ENCODE measurements around the gene MPRIP.

The MPRIP gene

DNA sequence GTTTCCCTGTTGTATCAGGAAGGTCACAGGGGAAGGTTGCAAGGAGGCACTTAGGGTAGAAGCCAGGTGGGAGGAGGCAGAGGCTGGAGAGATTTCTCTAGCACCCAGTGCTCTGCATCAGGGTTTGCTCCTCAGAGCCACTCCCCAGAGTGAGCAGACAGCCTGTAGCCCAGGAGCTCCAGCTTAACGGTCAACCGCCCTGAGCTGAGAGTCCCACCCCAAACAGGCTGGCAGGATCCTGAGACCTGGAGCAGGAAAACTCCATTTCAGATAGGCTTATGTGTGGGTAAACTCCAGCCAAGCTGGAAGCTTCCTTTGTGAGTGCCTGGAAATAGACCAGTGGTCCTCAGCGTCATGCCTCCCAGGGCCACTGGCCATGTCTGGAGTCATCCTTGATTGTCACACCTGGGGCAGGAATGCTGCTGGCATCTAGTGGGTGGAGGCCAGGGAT is 37.9 kb downstream of the MPRIP start:
- TF ChIP-seq TCF4 (CRISPR knock-in tag; IDR thresholded peaks at IDR 0.05; ENCODE audit: borderline replicate concordance) (no peak), ISL1 (CRISPR knock-in tag; IDR thresholded peaks at IDR 0.05) (no peak), ARNTL (CRISPR knock-in tag; IDR thresholded peaks at IDR 0.05; ENCODE audit: borderline replicate concordance, low read depth) (no peak)
- ATAC-seq, result no peak

DNA sequence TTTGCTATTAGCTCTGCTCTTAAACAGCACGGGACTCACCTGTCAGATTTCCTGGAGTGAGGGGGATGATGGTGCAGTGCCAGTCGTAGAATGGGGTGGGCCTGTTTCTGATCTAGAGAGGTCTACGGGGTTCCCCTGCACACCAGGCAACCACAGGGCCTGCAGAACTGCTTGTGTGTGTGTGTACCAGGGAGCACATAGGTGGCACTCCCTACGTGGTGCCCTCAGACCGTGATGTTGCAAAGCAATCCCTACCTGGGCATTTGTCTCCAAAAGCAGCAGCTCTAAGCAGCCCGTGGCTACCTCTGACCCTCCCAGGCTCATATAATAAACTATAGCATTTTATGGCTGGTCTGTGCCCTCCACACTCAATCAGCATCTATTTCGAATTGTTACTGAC is 38.5 kb downstream of the MPRIP start:
- no peak for ATAC-seq
- TF ChIP-seq ZFP3 (CRISPR knock-in tag; IDR thresholded peaks at IDR 0.05) (no peak), RARB (CRISPR knock-in tag; IDR thresholded peaks at IDR 0.05) (no peak), ARNTL (CRISPR knock-in tag; IDR thresholded peaks at IDR 0.05; ENCODE audit: borderline replicate concordance, low read depth) (no peak), PPARA (CRISPR knock-in tag; IDR thresholded peaks at IDR 0.05; ENCODE audit: borderline replicate concordance) (no peak), OSR1 (CRISPR knock-in tag; IDR thresholded peaks at IDR 0.05) (no peak), ZNF8 (CRISPR knock-in tag; IDR thresholded peaks at IDR 0.05) (no peak), ZNF70 (CRISPR knock-in tag; IDR thresholded peaks at IDR 0.05) (no peak), ZFP30 (CRISPR knock-in tag; IDR thresholded peaks at IDR 0.05) (no peak), TCF4 (CRISPR knock-in tag; IDR thresholded peaks at IDR 0.05; ENCODE audit: borderline replicate concordance) (no peak), TOX (CRISPR knock-in tag; IDR thresholded peaks at IDR 0.05; ENCODE audit: borderline replicate concordance) (no peak), ZNF565 (CRISPR knock-in tag; conservative IDR thresholded peaks at IDR 0.05; ENCODE audit: low read depth) (no peak), ISL1 (CRISPR knock-in tag; IDR thresholded peaks at IDR 0.05) (no peak), BACH2 (CRISPR knock-in tag; IDR thresholded peaks at IDR 0.05; ENCODE audit: borderline replicate concordance) (no peak), ESRRG (CRISPR knock-in tag; IDR thresholded peaks at IDR 0.05) (no peak), ZC3H10 (CRISPR knock-in tag; IDR thresholded peaks at IDR 0.05) (no peak)
- TF ChIP-seq, protein P1, sequence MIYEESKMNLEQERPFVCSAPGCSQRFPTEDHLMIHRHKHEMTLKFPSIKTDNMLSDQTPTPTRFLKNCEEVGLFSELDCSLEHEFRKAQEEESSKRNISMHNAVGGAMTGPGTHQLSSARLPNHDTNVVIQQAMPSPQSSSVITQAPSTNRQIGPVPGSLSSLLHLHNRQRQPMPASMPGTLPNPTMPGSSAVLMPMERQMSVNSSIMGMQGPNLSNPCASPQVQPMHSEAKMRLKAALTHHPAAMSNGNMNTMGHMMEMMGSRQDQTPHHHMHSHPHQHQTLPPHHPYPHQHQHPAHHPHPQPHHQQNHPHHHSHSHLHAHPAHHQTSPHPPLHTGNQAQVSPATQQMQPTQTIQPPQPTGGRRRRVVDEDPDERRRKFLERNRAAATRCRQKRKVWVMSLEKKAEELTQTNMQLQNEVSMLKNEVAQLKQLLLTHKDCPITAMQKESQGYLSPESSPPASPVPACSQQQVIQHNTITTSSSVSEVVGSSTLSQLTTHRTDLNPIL (CRISPR knock-in tag; IDR thresholded peaks at IDR 0.05; ENCODE audit: low read depth), result no peak
- TF ChIP-seq, protein P2, sequence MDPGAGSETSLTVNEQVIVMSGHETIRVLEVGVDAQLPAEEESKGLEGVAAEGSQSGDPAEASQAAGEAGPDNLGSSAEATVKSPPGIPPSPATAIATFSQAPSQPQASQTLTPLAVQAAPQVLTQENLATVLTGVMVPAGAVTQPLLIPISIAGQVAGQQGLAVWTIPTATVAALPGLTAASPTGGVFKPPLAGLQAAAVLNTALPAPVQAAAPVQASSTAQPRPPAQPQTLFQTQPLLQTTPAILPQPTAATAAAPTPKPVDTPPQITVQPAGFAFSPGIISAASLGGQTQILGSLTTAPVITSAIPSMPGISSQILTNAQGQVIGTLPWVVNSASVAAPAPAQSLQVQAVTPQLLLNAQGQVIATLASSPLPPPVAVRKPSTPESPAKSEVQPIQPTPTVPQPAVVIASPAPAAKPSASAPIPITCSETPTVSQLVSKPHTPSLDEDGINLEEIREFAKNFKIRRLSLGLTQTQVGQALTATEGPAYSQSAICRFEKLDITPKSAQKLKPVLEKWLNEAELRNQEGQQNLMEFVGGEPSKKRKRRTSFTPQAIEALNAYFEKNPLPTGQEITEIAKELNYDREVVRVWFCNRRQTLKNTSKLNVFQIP (CRISPR knock-in tag; IDR thresholded peaks at IDR 0.05; ENCODE audit: borderline replicate concordance, low read depth), result no peak
- TF ChIP-seq, protein P3, sequence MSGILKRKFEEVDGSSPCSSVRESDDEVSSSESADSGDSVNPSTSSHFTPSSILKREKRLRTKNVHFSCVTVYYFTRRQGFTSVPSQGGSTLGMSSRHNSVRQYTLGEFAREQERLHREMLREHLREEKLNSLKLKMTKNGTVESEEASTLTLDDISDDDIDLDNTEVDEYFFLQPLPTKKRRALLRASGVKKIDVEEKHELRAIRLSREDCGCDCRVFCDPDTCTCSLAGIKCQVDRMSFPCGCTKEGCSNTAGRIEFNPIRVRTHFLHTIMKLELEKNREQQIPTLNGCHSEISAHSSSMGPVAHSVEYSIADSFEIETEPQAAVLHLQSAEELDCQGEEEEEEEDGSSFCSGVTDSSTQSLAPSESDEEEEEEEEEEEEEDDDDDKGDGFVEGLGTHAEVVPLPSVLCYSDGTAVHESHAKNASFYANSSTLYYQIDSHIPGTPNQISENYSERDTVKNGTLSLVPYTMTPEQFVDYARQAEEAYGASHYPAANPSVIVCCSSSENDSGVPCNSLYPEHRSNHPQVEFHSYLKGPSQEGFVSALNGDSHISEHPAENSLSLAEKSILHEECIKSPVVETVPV (CRISPR knock-in tag; IDR thresholded peaks at IDR 0.05), result no peak
- TF ChIP-seq, protein P4, sequence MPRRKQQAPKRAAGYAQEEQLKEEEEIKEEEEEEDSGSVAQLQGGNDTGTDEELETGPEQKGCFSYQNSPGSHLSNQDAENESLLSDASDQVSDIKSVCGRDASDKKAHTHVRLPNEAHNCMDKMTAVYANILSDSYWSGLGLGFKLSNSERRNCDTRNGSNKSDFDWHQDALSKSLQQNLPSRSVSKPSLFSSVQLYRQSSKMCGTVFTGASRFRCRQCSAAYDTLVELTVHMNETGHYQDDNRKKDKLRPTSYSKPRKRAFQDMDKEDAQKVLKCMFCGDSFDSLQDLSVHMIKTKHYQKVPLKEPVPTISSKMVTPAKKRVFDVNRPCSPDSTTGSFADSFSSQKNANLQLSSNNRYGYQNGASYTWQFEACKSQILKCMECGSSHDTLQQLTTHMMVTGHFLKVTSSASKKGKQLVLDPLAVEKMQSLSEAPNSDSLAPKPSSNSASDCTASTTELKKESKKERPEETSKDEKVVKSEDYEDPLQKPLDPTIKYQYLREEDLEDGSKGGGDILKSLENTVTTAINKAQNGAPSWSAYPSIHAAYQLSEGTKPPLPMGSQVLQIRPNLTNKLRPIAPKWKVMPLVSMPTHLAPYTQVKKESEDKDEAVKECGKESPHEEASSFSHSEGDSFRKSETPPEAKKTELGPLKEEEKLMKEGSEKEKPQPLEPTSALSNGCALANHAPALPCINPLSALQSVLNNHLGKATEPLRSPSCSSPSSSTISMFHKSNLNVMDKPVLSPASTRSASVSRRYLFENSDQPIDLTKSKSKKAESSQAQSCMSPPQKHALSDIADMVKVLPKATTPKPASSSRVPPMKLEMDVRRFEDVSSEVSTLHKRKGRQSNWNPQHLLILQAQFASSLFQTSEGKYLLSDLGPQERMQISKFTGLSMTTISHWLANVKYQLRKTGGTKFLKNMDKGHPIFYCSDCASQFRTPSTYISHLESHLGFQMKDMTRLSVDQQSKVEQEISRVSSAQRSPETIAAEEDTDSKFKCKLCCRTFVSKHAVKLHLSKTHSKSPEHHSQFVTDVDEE (CRISPR knock-in tag; IDR thresholded peaks at IDR 0.05), result no peak

DNA sequence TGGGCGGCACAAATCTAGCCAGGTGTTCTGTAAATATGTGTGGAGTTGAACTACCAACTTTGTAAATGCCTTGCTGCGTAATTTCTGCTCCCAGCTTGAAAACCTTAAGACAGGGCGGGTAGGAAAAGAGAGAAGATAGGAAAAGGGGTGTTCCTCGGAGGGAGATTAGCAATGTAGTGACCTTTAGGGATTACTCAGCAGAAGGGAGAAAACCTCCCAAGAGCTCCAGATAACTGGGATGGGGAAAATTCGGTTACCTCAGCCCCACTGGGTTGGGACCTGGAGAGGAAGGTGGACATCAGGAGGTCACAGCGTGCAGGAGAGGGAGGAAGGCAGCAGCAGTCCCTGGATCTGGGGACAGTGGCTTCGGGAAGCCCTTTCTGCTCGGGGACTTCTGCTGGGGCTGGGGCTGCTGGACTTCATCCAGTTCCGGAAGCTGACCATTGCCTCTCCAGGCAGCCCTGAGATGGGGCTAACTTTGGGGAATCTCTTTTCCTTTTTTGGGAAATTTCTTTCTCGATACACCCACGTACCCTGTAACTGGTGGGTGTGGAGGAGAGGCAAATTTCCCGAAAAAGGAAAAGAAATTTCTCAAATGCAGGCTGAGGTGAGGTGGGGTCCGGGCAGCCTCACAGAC is 39.2 kb downstream of the MPRIP start:
- ATAC-seq, result no peak
- no peak for TF ChIP-seq ZC3H10 (CRISPR knock-in tag; IDR thresholded peaks at IDR 0.05)

DNA sequence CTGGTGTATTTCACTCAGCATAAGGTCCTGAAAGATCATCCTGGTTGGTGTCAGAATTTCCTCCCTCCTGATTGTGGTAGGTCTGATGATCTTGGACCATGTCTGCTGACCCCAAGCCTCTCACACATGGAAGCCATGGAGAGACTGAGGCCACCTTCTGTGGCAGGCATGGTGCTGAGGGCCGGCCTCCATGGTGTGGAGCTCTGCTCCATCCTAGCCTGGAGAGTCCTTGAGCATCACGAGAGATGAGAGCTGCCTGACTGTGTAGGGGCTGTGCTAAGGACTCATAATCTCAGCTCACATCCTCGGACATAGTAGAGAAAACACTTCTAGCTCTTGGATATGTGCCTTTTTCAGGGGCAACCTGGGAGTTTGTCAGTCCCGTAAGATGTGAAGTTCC is 40.6 kb downstream of the MPRIP start:
- no peak for TF ChIP-seq GLIS3 (CRISPR knock-in tag; IDR thresholded peaks at IDR 0.05)
- no peak for ATAC-seq

DNA sequence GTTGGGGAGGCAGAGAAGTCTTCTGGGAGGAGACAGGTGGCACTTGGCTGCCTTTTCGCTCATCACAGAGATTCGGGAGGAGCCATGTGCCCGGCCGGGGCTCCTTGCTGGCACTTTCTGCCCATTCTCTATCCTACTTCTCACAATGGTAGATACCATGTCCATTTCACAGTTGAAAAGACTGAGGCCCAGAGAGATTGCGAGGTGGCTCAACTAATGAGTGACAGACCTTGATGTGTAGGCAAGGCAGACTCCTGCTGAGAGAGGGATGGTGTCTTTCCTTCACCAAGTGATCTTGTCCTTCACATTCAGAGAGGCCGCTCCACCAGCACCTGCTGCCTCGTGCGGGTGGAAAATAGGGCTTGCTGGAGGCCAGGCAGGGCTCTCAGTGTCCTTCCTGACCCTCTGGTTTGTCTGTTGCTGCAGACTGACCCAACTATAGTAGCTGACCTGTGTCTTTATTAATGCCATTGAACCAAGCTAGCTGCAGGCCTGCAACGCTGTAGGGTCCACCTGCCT is 42.1 kb downstream of the MPRIP start:
- ATAC-seq, result no peak
- TF ChIP-seq, protein P4 (CRISPR knock-in tag; IDR thresholded peaks at IDR 0.05), result no peak
- TF ChIP-seq, protein P1 (CRISPR knock-in tag; IDR thresholded peaks at IDR 0.05; ENCODE audit: low read depth), result no peak
- TF ChIP-seq, protein P5, sequence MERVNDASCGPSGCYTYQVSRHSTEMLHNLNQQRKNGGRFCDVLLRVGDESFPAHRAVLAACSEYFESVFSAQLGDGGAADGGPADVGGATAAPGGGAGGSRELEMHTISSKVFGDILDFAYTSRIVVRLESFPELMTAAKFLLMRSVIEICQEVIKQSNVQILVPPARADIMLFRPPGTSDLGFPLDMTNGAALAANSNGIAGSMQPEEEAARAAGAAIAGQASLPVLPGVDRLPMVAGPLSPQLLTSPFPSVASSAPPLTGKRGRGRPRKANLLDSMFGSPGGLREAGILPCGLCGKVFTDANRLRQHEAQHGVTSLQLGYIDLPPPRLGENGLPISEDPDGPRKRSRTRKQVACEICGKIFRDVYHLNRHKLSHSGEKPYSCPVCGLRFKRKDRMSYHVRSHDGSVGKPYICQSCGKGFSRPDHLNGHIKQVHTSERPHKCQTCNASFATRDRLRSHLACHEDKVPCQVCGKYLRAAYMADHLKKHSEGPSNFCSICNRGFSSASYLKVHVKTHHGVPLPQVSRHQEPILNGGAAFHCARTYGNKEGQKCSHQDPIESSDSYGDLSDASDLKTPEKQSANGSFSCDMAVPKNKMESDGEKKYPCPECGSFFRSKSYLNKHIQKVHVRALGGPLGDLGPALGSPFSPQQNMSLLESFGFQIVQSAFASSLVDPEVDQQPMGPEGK (CRISPR knock-in tag; IDR thresholded peaks at IDR 0.05; ENCODE audit: borderline replicate concordance), result no peak
- no peak for TF ChIP-seq ESRRG (CRISPR knock-in tag; IDR thresholded peaks at IDR 0.05)
- no peak for TF ChIP-seq RARB (CRISPR knock-in tag; IDR thresholded peaks at IDR 0.05)

Measured in SK-N-SH treated with all-trans-retinoic acid at 6 μM for 48 hours (cell line).